ENCODE measurements around the gene POU2AF3.
"Not testable (repeated sequence)": the region's sequence is repeated elsewhere in the genome, so short reads cannot be mapped to it uniquely, and the experiment has no call there.

Gene POU2AF3

GRCh38 chr11:111301004-111301841, 2.9 kb downstream of the POU2AF3 start:
- peak; percentile 19 for DNase-seq

- DNase-seq, result no peak
These were observed 3.4 kb downstream of the POU2AF3 start for GRCh38 chr11:111301842-111302118.

- DNase-seq, result peak; percentile 32
These were observed 4.0 kb downstream of the POU2AF3 start for GRCh38 chr11:111302298-111302697.

- peak; percentile 32 for DNase-seq
These were observed 5.1 kb downstream of the POU2AF3 start for GRCh38 chr11:111303461-111303860.

GRCh38 chr11:111305162-111305802, 6.9 kb downstream of the POU2AF3 start:
- DNase-seq, result no peak

- no peak for DNase-seq
These were observed 7.5 kb downstream of the POU2AF3 start for GRCh38 chr11:111305876-111306275.

GRCh38 chr11:111306321-111306720, 8.0 kb downstream of the POU2AF3 start:
- no peak for DNase-seq

- DNase-seq, result peak; percentile 60
These were observed 9.2 kb downstream of the POU2AF3 start for GRCh38 chr11:111307472-111308108.

GRCh38 chr11:111308140-111308539, 9.8 kb downstream of the POU2AF3 start:
- peak; percentile 88 for DNase-seq

DNA sequence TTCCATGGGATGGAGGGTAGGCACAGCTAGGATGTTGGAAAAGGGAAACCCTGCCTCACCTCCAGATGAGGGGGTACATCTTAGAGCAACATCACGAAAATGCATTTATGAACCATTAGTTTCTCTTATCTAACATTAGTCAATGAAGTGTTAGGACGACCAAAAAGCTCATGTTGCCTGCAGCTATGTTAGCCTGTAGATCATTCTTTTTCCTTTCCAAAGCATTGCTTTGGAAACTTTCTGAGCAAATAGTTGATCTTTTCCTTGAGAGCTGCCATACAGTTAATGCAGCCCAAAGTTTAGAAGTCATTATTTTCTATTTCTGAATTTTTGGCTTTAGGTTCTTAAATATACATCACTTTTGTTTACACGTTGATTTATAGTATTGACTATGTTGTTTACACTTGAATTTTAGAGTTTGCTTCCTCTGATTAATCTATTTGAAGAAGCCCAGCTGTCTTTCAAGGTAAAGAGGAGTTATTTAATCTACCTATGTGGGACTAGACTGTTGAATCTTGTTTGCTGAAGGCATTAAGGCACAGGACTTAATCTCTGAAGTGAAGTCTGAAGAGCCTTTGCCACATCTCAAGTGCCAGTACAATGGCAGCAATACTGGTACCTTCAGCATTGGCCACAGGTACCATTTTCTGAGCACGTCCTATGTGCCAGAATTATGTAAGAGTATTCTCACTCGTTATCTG, 11.0 kb downstream of the POU2AF3 start:
- DNase-seq, result peak; percentile 64

DNA sequence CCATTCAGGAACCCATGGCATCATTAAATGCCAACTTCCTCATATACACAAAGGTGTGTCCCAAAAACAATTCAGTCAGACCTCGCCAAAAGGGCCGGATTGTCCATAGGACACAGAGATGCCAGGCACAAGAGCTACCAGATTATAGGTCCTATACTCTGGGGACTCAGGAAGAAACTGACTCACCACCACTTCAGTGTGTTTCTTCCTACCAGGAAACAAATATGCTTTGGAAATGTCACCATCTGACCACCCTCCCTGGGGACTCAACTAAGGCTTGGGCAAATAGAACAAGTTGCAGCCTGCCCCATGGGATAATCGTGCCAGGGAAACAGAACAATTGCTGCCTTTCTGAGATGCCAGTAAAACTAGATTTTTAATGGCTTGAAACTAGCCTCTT, 11.7 kb downstream of the POU2AF3 start:
- peak; percentile 88 for DNase-seq

DNA sequence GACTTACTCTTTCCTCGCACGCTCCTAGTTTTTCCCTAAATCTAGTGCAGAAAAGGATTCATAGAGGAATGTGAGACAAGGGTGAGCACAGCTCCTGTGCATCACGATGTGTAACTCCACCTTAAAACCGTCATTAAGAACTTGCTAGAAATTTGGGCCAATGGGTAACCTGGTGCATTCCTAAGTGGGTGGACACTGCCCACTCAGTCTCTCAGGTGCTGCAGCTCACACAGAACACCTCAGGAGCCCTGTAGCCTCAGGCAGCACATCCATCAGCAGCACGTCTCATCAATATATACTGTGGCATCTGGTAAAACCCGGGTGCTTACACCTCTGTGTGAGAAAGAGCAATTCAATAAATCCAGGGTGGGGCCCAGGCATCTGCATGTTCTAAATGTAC, 12.4 kb downstream of the POU2AF3 start:
- DNase-seq, result no peak

GRCh38 chr11:111312076-111312475, 13.7 kb downstream of the POU2AF3 start:
- no peak for DNase-seq

DNA sequence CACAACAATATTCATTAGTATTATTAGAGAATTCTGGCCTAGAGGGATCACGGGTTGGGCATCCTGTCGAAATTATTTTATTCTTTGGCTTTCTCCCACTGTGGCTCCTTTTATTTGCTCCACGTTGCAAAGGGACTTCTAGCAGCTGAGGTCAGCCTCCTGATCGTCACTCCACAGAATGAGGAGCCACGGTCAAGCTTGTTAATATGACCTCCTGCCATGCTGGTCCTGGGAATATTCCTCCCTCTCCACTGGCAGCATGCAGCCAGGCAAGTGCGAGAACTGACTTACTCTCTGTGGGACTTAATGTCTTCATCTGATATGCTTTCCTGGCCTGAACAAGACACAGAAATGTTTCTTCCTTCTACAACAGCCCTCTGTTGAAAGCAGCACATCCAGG, 20.9 kb downstream of the POU2AF3 start:
- DNase-seq, result no peak

GRCh38 chr11:111320199-111320598, 21.9 kb downstream of the POU2AF3 start:
- not testable (repeated sequence) for DNase-seq

GRCh38 chr11:111320728-111321568, 22.6 kb downstream of the POU2AF3 start:
- no peak for DNase-seq

DNA sequence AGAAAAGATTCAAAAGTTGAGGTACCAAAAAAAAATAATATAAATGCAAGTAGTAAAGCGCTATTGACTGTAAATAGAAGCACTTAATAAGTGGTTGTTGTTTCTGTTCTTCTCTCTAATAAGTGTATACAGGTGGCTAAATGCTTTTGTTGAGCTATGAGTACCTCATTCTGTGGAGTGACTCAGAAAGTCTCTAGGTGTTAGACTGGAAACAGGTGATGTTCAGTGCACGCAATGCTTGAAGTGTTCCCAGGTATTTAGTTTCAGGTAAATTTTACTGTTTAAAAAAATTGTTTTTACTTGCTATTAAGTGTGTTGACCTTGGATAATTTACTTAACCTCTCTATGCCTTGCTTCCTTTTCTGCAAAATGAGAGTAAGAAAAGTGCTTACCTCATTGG, 24.2 kb downstream of the POU2AF3 start:
- DNase-seq, result no peak

GRCh38 chr11:111324277-111324720, 26.0 kb downstream of the POU2AF3 start:
- DNase-seq, result no peak

DNA sequence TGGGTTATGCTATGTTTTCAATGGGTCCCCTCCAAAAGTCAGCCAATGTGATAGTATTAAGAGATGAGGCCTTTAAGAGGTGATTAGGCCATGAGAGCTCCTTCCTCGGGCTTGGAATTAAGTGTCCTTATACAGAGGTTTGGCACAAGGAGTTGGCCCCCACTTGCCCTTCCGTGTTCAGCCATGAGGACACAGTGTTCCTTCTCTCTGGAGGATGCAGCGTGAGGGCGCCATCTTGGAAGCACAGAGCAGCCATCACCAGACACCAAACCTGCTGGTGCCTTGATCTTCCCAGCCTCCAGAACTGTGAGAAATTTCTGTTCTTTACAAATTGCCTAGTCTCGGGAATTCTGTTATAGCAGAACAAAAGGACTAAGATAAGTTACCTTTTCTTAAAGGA, 26.9 kb downstream of the POU2AF3 start:
- DNase-seq, result no peak

DNA sequence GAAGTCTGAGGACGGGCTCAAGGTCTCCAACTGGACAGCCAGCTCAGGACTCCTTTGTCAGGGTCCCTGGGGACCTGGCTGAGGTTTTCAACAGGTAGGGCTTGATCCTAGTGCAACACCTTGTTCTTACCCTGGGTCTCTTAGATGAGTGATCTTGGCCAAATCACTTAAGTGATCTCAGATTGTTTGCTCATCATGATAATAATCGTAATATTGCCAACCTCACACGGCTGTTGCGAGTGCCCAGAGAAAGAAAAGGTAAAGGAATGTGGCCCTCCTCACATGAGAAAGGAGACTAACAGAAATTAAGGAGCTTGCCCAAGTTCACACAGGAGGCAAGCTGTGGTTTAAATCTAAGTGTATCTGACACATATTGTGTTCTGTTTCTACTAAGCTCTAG, 28.5 kb downstream of the POU2AF3 start:
- DNase-seq, result no peak

DNA sequence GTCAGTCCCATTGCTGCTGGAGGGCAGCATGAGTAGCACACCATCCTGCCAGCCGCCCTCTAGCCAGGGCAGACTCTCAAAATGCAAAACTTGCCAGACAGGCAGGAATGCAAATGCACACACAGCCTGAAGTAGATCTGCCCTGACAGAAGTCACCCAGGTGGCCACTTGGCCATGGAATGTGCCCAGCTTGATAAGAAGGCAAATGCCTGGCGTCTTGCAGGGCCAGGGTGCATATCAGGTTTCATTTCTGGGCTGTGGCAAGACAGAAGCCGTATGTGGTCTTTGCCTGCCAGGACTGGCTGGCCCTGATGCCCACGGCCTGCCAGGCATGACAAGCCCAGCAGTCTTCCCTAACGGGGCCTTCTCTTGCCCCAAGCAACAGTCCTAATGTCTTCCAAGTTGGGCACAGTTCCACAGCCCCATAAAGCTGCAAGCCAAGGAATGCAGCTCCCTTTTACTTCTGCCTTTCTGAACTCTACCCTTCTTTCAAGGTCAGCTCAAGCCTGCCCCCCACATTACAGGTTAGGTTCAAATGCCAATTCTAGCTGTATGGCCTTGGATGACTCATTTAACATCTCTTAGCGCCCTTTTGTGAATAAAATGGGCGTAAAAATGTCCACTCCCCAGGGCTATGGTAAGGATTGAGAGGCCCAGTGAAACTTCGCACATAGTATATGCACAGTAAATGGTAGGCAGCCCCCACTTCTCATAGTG, 29.7 kb downstream of the POU2AF3 start:
- DNase-seq, result no peak
